AG08395 (cell line): ENCODE results near the gene FCHSD2.
A peak's percentile ranks its signal among the peaks of the same experiment; 100 is the strongest.

Experiments
- DNase-seq: peaks from one replicate; pipeline ENCODE4 v3.0.0; 2012; ENCODE audit warnings: mixed read lengths, low spot score

FCHSD2 gene

DNA sequence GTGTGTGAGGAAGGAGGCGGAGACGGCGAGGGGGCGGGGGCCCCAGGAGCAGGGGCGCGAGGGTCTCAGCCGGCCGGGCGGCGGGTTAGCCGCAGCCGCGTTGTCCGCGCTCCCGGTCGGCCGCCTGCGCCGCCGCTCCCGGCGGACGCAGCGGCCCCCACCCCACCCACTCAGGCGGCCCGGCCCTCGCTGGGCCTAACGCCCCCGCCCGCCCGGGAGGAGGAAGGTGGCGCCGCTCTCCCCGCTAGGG, at the start of gene FCHSD2:
Gene FCHSD2 (minus strand): TSS at position 191 of the 250 bp plus-strand sequence. CDS start 441 bp downstream, outside the sequence.
- DNase-seq: no peak

DNA sequence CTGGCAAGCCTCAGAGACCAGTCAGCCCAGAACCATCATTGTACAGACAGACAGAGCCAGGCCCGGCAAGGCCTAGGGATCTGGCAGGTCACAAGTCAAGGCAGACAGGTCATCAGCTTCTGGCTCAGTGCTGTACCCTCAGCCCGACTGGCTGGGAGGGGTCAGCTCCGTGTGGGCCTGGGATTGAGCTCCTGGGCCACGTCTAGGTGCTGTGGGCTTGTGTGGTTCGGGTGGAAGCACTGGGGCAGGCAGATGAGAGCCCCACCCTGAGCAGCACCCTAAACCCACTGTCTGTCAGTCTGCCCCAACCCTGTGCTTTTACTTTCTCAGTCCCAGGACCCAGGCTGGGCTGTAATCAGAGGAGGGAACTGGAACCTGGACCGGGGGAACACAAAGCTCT, 49.0 kb upstream of the FCHSD2 start:
- DNase-seq: no peak

DNA sequence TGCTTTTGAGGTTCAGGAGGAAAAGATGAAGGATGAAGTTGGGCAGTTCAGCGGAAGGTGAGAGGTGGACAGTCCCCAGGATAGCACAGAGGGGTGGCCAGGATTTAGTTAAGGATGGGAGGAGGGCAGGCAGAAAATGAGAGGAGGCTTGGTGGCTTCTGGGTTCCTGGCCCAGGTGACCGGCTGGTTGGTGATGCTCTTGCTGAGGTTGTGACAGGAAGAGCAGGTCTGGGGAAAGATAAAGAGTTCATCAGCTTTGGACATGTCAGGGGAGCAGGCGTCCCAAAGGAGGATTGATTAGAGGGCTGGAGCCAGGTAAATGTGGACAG, 48.4 kb upstream of the FCHSD2 start:
- DNase-seq: no peak

GRCh38 chr11:73189723-73190556, 47.8 kb upstream of the FCHSD2 start:
- no peak for DNase-seq

DNA sequence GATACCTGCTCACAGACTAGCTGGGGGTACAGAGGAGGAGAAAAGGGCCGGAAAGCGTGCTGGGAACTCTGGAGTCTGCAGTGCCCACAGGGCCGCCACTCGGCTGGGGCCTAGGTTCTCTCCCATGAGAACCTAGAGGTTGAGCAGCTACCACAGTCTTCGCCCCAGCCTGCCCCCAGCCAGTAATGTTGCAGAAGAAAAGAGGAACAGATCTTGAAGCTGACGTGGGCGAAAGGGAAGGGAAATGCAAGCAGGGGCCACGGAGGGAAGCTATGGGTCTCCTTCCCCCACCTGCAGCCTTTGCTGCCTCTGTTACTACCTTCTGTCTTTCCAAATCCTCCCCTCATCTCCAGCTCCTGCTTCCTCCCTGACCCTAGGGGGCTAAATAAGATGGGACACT, 47.2 kb upstream of the FCHSD2 start:
- no peak for DNase-seq

- DNase-seq: no peak
These were observed 46.2 kb upstream of the FCHSD2 start for GRCh38 chr11:73188301-73188700.

- DNase-seq: no peak
These were observed 45.7 kb upstream of the FCHSD2 start for GRCh38 chr11:73187854-73188253.

GRCh38 chr11:73186886-73187285, 44.8 kb upstream of the FCHSD2 start:
- no peak for DNase-seq

- no peak for DNase-seq
These were observed 44.3 kb upstream of the FCHSD2 start for GRCh38 chr11:73186294-73186850.

DNA sequence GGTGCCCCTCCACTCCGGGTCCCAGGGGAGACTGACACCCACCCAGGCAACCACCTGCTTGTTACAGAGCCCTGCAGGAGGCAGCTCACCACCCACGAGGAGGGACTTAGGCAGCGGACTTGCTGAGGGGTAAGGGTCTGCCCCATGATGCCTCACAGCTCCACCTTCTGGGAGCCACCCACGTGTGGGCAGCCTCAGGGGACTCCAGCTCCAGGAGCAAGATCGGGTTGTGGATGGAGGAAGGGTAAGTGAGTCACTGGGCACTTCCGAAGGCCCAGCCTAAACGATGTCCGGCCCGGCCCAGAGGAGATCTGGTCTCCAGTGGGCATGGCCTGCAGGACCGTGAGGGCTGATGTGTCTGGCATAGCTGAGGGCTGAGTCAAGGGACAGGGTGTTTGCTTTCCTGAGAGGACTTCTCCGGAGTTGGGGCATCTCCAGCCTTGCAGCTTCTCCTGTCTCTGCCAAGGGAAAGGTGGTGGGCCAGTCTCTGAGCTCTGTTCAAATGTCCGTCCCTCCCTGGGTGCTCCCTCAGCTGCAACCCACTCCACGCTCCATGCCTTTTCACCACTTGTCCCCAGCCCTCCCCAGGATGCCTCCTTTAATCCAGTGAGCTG, 43.7 kb upstream of the FCHSD2 start:
- peak; percentile 94 for DNase-seq

DNA sequence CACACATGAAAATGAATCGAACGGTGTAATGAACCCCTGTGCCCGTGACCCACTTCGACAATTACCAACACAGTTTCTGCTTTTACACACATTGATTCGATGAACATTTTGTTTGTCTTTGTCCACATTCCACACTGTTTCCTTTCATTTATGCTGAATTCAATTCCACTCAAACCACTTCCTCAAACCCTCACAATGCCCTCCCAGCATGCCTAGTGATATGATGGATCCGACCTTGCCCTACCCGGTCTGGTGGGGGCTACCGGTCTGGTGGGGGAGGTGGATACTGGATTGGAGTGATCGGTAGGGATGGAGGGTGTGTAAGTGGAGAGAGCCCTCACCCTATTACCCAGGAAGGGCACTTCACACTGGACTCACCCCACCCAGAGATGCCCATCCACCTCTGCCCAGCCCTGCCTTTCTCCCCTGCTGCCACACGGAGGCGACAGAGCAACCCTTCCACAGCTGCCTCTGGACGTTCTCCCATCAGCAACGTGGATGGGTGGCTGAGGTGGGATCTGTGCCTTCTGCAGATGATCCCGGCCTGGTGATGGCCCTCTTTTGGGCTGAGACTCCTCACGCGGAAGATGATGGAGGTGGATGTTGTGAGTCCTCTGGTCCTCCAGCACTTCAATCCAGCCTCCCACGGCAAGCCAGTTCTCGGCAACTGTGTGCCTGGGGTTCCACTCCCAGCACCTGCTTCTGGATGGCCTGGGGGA, 43.0 kb upstream of the FCHSD2 start:
- DNase-seq: peak; percentile 74

DNA sequence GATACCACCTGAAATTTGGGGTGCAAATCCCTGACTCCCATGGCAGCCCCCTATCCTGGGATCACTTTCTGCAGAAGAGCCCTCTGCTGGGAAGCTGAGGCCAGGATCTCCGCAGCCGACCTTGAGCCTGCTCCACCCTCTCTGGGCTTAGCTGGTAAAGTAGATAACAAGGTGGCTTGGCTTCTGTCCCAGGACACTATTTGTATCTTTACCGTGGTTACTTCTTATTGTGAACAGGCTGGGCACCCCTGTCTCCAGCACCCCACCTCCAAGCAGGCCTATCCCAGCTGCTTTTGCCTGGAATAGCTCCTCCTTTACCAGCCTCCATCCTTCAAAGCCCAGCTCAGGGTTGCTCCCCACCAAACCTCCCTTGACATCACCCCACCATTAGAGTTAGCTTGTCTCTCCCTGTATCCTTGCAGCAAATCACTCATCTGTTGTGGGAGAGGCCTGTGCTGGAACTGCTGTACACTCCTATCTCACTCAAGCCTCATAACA, 40.8 kb upstream of the FCHSD2 start:
- DNase-seq: no peak

GRCh38 chr11:73178681-73179080, 36.6 kb upstream of the FCHSD2 start:
- DNase-seq: no peak

- DNase-seq: peak; percentile 98
These were observed 35.8 kb upstream of the FCHSD2 start for GRCh38 chr11:73177778-73178539.

GRCh38 chr11:73177380-73177777, 35.3 kb upstream of the FCHSD2 start:
- peak; percentile 53 for DNase-seq

- no peak for DNase-seq
These were observed 34.7 kb upstream of the FCHSD2 start for GRCh38 chr11:73176874-73177155.

GRCh38 chr11:73176145-73176873, 34.2 kb upstream of the FCHSD2 start:
- no peak for DNase-seq

GRCh38 chr11:73175551-73176144, 33.5 kb upstream of the FCHSD2 start:
- no peak for DNase-seq

- no peak for DNase-seq
These were observed 32.3 kb upstream of the FCHSD2 start for GRCh38 chr11:73174495-73174791.

DNA sequence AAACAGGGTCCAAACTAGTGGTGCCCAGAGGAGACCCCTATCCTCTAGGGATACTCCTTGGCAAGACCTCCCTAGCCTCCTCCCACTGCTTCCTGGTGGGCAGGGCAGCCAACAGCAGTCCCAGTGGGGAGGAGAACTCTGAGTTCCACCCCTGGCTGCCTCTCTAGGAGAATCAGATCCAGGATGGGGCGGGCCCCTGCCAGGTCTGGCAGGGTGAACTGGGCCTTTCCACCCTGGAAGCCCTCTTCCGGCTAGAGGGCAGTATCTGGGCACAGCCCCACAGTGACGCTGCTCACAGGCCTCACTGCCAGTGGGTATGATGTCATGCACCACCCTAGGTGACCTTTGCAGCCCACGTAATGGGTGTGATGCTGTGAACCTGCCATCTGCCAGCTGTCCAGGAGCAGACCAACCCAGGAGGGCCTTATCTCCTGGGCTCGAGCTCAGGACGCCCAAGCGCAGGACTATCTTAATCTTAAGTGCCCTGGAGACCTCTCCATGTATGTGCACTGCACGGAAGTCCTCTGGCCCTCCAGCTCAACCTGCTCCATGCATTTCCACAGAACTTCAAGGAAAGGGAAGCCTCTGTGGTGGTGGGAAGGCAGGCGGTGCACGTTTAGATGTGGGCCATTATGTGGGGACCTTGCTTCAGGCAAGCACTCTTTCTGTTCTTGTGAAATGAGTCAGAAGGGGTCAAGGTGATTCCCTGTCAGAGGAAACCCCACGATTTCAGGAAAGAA, 31.8 kb upstream of the FCHSD2 start:
- no peak for DNase-seq
